C4-2B (cell line): ENCODE data around the gene KRT9.
"Not testable (repeated sequence)": the region's sequence is repeated elsewhere in the genome, so short reads cannot be mapped to it uniquely, and the experiment has no call there.

Source experiments
- H3K27ac ChIP-seq: fragments of 450-650 bp; 2 replicates; pipeline ENCODE4 v1.5.1; 2017
- ZFX ChIP-seq: fragments of 450-650 bp; IDR thresholded peaks from 2 replicates; pipeline ENCODE4 v1.6.1; 2017
- TF ChIP-seq, protein P1 (sequence below): fragments of 450-650 bp; conservative IDR thresholded peaks from 2 replicates; pipeline ENCODE4 v1.5.1; 2017; ENCODE audit warnings: mild to moderate bottlenecking

The KRT9 gene

GRCh38 chr17:41581366-41582060 is 9.7 kb upstream of the KRT9 start:
- TF ChIP-seq ZFX, result no peak
- TF ChIP-seq, protein P1, sequence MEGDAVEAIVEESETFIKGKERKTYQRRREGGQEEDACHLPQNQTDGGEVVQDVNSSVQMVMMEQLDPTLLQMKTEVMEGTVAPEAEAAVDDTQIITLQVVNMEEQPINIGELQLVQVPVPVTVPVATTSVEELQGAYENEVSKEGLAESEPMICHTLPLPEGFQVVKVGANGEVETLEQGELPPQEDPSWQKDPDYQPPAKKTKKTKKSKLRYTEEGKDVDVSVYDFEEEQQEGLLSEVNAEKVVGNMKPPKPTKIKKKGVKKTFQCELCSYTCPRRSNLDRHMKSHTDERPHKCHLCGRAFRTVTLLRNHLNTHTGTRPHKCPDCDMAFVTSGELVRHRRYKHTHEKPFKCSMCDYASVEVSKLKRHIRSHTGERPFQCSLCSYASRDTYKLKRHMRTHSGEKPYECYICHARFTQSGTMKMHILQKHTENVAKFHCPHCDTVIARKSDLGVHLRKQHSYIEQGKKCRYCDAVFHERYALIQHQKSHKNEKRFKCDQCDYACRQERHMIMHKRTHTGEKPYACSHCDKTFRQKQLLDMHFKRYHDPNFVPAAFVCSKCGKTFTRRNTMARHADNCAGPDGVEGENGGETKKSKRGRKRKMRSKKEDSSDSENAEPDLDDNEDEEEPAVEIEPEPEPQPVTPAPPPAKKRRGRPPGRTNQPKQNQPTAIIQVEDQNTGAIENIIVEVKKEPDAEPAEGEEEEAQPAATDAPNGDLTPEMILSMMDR, result no peak
- H3K27ac ChIP-seq, result no peak overlapping the region

GRCh38 chr17:41580687-41581365 is 9.0 kb upstream of the KRT9 start:
- no peak overlapping the region for H3K27ac ChIP-seq

GRCh38 chr17:41580244-41580575 is 8.4 kb upstream of the KRT9 start:
- TF ChIP-seq ZFX, result no peak
- TF ChIP-seq, protein P1, result no peak
- no peak overlapping the region for H3K27ac ChIP-seq

More at GRCh38 chr17:41580687-41581365, 9.0 kb upstream of the KRT9 start:
- TF ChIP-seq, protein P1, result no peak
- no peak for TF ChIP-seq ZFX

GRCh38 chr17:41579484-41580243 is 7.8 kb upstream of the KRT9 start:
- TF ChIP-seq ZFX, result no peak
- TF ChIP-seq, protein P1, result peak; percentile 95
- no peak overlapping the region for H3K27ac ChIP-seq

GRCh38 chr17:41578971-41579370 is 7.1 kb upstream of the KRT9 start:
- H3K27ac ChIP-seq, result no peak overlapping the region
- no peak for TF ChIP-seq ZFX
- TF ChIP-seq, protein P1, result no peak

- TF ChIP-seq, protein P1, result no peak
- no peak for TF ChIP-seq ZFX
- H3K27ac ChIP-seq, result no peak overlapping the region
These were observed 6.7 kb upstream of the KRT9 start for GRCh38 chr17:41578538-41578937.

GRCh38 chr17:41576740-41577139 is 4.9 kb upstream of the KRT9 start:
- H3K27ac ChIP-seq, result not testable (repeated sequence)
